H1 (cell line): ENCODE results near the gene UBTD2. TPM values are rescaled to one million over a fixed set of nuclear protein-coding genes. Genes with fewer than 3 reads are reported as not detected.

Experiments used
- CTCF ChIA-PET: fragments of 300-600 bp; sonication (Branson Sonifier 250); formaldehyde crosslinking; loops from one replicate; lab custom pipeline; 2021; ENCODE audit not compliant: partially characterized antibody; lab: Charles Lee
- POLR2A ChIA-PET: fragments of 300-600 bp; sonication (Branson Sonifier 250); formaldehyde crosslinking; loops from one replicate; lab custom pipeline; 2021; ENCODE audit warnings: inconsistent platforms; ENCODE audit not compliant: partially characterized antibody; lab: Charles Lee
- DNase-seq, 2 experiments: peaks; one replicate each; pipeline versions ENCODE4 v3.0.0 to v3.0.0-alpha.2; 2010 to 2022; ENCODE audit warnings: low spot score in 2 of 2, low read depth in 1 of 2, mixed read lengths in 1 of 2
- FAIRE-seq: peaks from 2 replicates; lab custom pipeline; 2011; peaks lifted over from hg19 to GRCh38; lab: Jason Lieb, UNC
- H2AFZ ChIP-seq: 2 replicates; pipeline ENCODE4 v1.8.1; 2012; ENCODE audit warnings: low read length, inconsistent platforms
- H2AK5ac ChIP-seq: 2 replicates; pipeline ENCODE4 v1.6.1; 2013; ENCODE audit warnings: low read depth, low read length
- H2BK120ac ChIP-seq: replicated peaks from 2 replicates; pipeline ENCODE3; 2013; ENCODE audit warnings: low read depth, low read length, inconsistent platforms
- H2BK12ac ChIP-seq: 2 replicates; pipeline ENCODE4 v1.6.1; 2013; ENCODE audit warnings: low read depth, low read length
- H2BK15ac ChIP-seq: 2 replicates; pipeline ENCODE4 v1.6.1; 2013; ENCODE audit warnings: low read length
- H2BK20ac ChIP-seq: 2 replicates; pipeline ENCODE4 v1.6.1; 2013; ENCODE audit warnings: low read length
- H2BK5ac ChIP-seq: 2 replicates; pipeline ENCODE4 v1.6.1; 2013; ENCODE audit warnings: low read depth, low read length
- H3K14ac ChIP-seq: 2 replicates; pipeline ENCODE4 v1.6.1; 2013; ENCODE audit warnings: inconsistent platforms; ENCODE audit not compliant: insufficient read length
- H3K18ac ChIP-seq: 2 replicates; pipeline ENCODE4 v1.6.1; 2013; ENCODE audit warnings: low read length; ENCODE audit errors: extremely low read depth
- H3K23ac ChIP-seq: 2 replicates; pipeline ENCODE4 v1.6.1; 2013; ENCODE audit warnings: inconsistent platforms; ENCODE audit not compliant: insufficient read length
- H3K23me2 ChIP-seq: 2 replicates; pipeline ENCODE4 v1.6.1; 2013; ENCODE audit warnings: low read depth, low read length
- H3K27ac ChIP-seq: 2 replicates; pipeline ENCODE4 v1.6.1; 2011; ENCODE audit warnings: low read depth, low read length, inconsistent platforms
- H3K27me3 ChIP-seq, 4 experiments: replicated peaks in 1 of 4; 1 replicate in 1 of 4; 2 replicates in 3 of 4; pipeline versions ENCODE4 v1.6.1 to v1.8.1; 2011 to 2013; ENCODE audit warnings: low read length in 3 of 4, mild to moderate bottlenecking in 3 of 4, inconsistent platforms in 2 of 4, mixed read lengths in 2 of 4, moderate library complexity in 1 of 4; ENCODE audit not compliant: control insufficient read depth in 3 of 4, insufficient read depth in 3 of 4; ENCODE audit errors: extremely low read depth in 1 of 4
- H3K36me3 ChIP-seq, 4 experiments: 2 replicates each; pipeline versions ENCODE4 v1.6.1 to v1.8.1; 2011 to 2013; ENCODE audit warnings: mild to moderate bottlenecking in 4 of 4, low read length in 3 of 4, moderate library complexity in 2 of 4, control low read depth in 1 of 4, inconsistent platforms in 1 of 4; ENCODE audit not compliant: insufficient read depth in 4 of 4, control insufficient read depth in 2 of 4
- H3K4ac ChIP-seq: replicated peaks from 2 replicates; pipeline ENCODE3; 2013; ENCODE audit warnings: low read length, low read depth, mixed read lengths, inconsistent platforms; ENCODE audit not compliant: insufficient read length
- H3K4me1 ChIP-seq, 4 experiments: replicated peaks in 1 of 4; 1 replicate in 1 of 4; 2 replicates in 3 of 4; pipeline versions ENCODE4 v1.6.1 to v1.8.1; 2011 to 2013; ENCODE audit warnings: low read length in 3 of 4, inconsistent platforms in 2 of 4, mixed read lengths in 1 of 4; ENCODE audit not compliant: insufficient read depth in 4 of 4, control insufficient read depth in 3 of 4
- H3K4me2 ChIP-seq, 2 experiments: 2 replicates each; pipeline versions ENCODE4 v1.6.1 to v1.8.1; 2011 to 2013; ENCODE audit warnings: low read depth in 2 of 2, low read length in 2 of 2, control low read depth in 1 of 2, inconsistent platforms in 1 of 2, mild to moderate bottlenecking in 1 of 2; ENCODE audit not compliant: insufficient read depth in 1 of 2
- H3K4me3 ChIP-seq, 4 experiments: fragments of 200-600, 300-600 bp in 1 of 4; sonication (generic), shearing (Covaris generic), sonication (Bioruptor Twin) in 1 of 4; 2 replicates each; pipeline versions ENCODE4 v1.5.1 to v1.8.1; 2011 to 2016; ENCODE audit warnings: low read length in 4 of 4, low read depth in 3 of 4, control low read depth in 2 of 4, inconsistent platforms in 2 of 4, mild to moderate bottlenecking in 2 of 4, mixed read lengths in 1 of 4, moderate library complexity in 1 of 4; ENCODE audit not compliant: insufficient read depth in 2 of 4; ENCODE audit errors: extremely low read depth in 1 of 4
- H3K56ac ChIP-seq: replicated peaks from 2 replicates; pipeline ENCODE3; 2013; ENCODE audit warnings: low read depth, mild to moderate bottlenecking, mixed read lengths, low read length, inconsistent platforms; ENCODE audit not compliant: insufficient read length
- H3K79me1 ChIP-seq: 2 replicates; pipeline ENCODE4 v1.6.1; 2013; ENCODE audit warnings: low read depth, low read length, control low read depth
- H3K79me2 ChIP-seq, 2 experiments: 2 replicates each; pipeline versions ENCODE4 v1.6.1 to v1.8.1; 2012 to 2013; ENCODE audit warnings: low read length in 2 of 2, mild to moderate bottlenecking in 2 of 2, inconsistent platforms in 1 of 2; ENCODE audit not compliant: insufficient read depth in 2 of 2, control insufficient read depth in 1 of 2
- H3K9ac ChIP-seq, 4 experiments: replicated peaks in 1 of 4; 1 replicate in 1 of 4; 2 replicates in 3 of 4; pipeline versions ENCODE4 v1.6.1 to v1.8.1; 2011 to 2013; ENCODE audit warnings: low read depth in 3 of 4, low read length in 3 of 4, control low read depth in 2 of 4, mild to moderate bottlenecking in 2 of 4, moderate library complexity in 2 of 4, inconsistent platforms in 1 of 4; ENCODE audit errors: extremely low read depth in 1 of 4
- H3K9me3 ChIP-seq, 2 experiments: 2 replicates each; pipeline versions ENCODE4 v1.6.1 to v1.8.1; 2012 to 2013; ENCODE audit warnings: mild to moderate bottlenecking in 2 of 2, moderate library complexity in 2 of 2, control low read depth in 1 of 2, inconsistent platforms in 1 of 2, low read depth in 1 of 2, low read length in 1 of 2, mixed read lengths in 1 of 2; ENCODE audit not compliant: insufficient read depth in 2 of 2
- H4K20me1 ChIP-seq, 2 experiments: replicated peaks in 1 of 2; 2 replicates each; pipeline versions ENCODE3 to v1.8.1; 2011 to 2013; ENCODE audit warnings: inconsistent platforms in 2 of 2, low read length in 2 of 2, mild to moderate bottlenecking in 1 of 2; ENCODE audit not compliant: insufficient read depth in 2 of 2, control insufficient read depth in 1 of 2
- H4K5ac ChIP-seq: 2 replicates; pipeline ENCODE4 v1.6.1; 2013; ENCODE audit warnings: low read length, low read depth, mixed read lengths, inconsistent platforms; ENCODE audit not compliant: insufficient read length
- H4K8ac ChIP-seq: 2 replicates; pipeline ENCODE4 v1.8.0; 2013; ENCODE audit warnings: mild to moderate bottlenecking, moderate library complexity, low read length, inconsistent platforms; ENCODE audit not compliant: insufficient read depth; ENCODE audit errors: extremely low read depth
- H4K91ac ChIP-seq: replicated peaks from 2 replicates; pipeline ENCODE3; 2013; ENCODE audit warnings: low read length, mixed read lengths, inconsistent platforms; ENCODE audit not compliant: insufficient read length
- ASH2L ChIP-seq: fragments of 200-600, 300-600 bp; sonication (generic); IDR thresholded peaks from one replicate; pipeline ENCODE4 v1.7.1; 2017; ENCODE audit warnings: low read length
- CBX5 ChIP-seq: fragments of 300-800, 300-1000 bp; sonication (generic); IDR thresholded peaks from 2 replicates; pipeline ENCODE4 v1.7.1; 2016; ENCODE audit warnings: antibody characterized with exemption, low read length, low read depth
- GTF2F1 ChIP-seq: IDR thresholded peaks from 2 replicates; pipeline ENCODE4 v1.6.1; 2012; ENCODE audit warnings: low read depth, low read length, improper control_type of control experiment, borderline replicate concordance
- JUND ChIP-seq: IDR thresholded peaks from 2 replicates; pipeline ENCODE4 v1.6.1; 2011; ENCODE audit warnings: mild to moderate bottlenecking, improper control_type of control experiment, low read length
- KDM4A ChIP-seq: IDR thresholded peaks from one replicate; pipeline ENCODE4 v1.7.1; 2012; ENCODE audit warnings: low read depth, mild to moderate bottlenecking, moderate library complexity, low read length, inconsistent platforms; ENCODE audit not compliant: severe bottlenecking
- RBBP5 ChIP-seq: IDR thresholded peaks from 2 replicates; pipeline ENCODE4 v1.7.1; 2012; ENCODE audit warnings: low read depth, mild to moderate bottlenecking, inconsistent platforms, low read length, moderate library complexity, borderline replicate concordance
- SIN3A ChIP-seq, 2 experiments: IDR thresholded peaks in 1 of 2; conservative IDR thresholded peaks in 1 of 2; 2 replicates each; pipeline ENCODE4 v1.6.1; 2011 to 2012; ENCODE audit warnings: low read length in 2 of 2, improper control_type of control experiment in 1 of 2, low read depth in 1 of 2, mild to moderate bottlenecking in 1 of 2
- SIRT6 ChIP-seq: IDR thresholded peaks from one replicate; pipeline ENCODE4 v1.7.1; 2012; ENCODE audit warnings: low read length, inconsistent platforms
- TEAD4 ChIP-seq: IDR thresholded peaks from 2 replicates; pipeline ENCODE4 v1.6.1; 2012; ENCODE audit warnings: low read depth, low read length, inconsistent platforms, mixed read lengths
- WGBS, 2 experiments: shearing (Covaris generic) in 1 of 2; methylation state at CpG; one replicate each; pipeline versions ENCODE4 v1.1.6 to v1.1.7; 2013 to 2015; ENCODE audit warnings: low lambda C conversion rate in 2 of 2, mixed read lengths in 2 of 2, inconsistent platforms in 1 of 2, low coverage in 1 of 2, missing lambda C conversion rate in 1 of 2; ENCODE audit not compliant: insufficient replicate concordance in 2 of 2, insufficient coverage in 1 of 2, insufficient read length in 1 of 2; ENCODE audit errors: extremely low coverage in 1 of 2, missing lambda C conversion rate in 1 of 2; 5-methylcytosine and 5-hydroxymethylcytosine counted together
- polyA plus RNA-seq, 7 experiments: library from polyadenylated mRNA; depleted of rRNA in 3 of 7; stranded (reverse) in 5 of 7; unstranded in 2 of 7; fragments of >200 nt in 5 of 7; fragments of 200-250 nt in 2 of 7; gene quantifications; 1 replicate in 5 of 7; 2 replicates in 1 of 7; 4 replicates in 1 of 7; pipeline versions ENCODE4 v1.2.1 to v1.2.3, GENCODE V29; 2011 to 2013; ENCODE audit warnings: missing spikeins in 2 of 7, mixed read lengths in 2 of 7
- total RNA-seq: library from RNA; stranded (reverse); fragmentation: NEBNext Ultra II Directional; extraction: Animal tissue kit (Norgen Biotek cat#: 25700); gene quantifications from 2 replicates; pipeline ENCODE4 v1.2.1, GENCODE V29; 2021

UBTD2 gene
- total and polyA plus RNA-seq, 2 of the 8 experiments (the other 6 are each of a cell fraction or from before 2014, with no cell fraction given) = 14.5 to 39.2 TPM

DNA sequence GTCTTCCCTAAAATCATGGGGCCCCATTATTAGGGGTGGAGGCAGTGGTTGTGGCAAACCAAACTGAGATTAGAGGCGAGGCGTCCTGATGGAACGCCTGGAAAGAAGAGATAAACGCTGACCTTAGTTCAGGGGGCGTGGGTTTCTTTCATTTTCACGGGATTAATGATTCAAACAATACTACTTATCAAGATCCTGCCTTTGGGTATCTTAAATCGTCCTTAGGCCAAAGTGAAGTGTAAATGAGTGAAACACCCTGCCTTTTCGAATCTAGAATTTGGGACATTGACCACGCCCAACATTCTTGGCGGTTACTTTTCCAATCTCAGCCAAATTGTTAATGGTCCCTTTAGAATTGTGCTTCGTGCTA lies 1.0 kb upstream of the UBTD2 start:
- H3K4me3 ChIP-seq = peak overlapping the region; percentile 72 to 90 (median 84)
- no peak for DNase-seq
- TF ChIP-seq RBBP5 (peak; percentile 35; the same call in 1 of the 2 replicates), SIRT6 (no peak), CBX5 (no peak), GTF2F1 (no peak), ASH2L (peak; percentile 46), KDM4A (peak; percentile 22), TEAD4 (0 out of 2 replicates have a peak, but pooled peaks have one; percentile 11), SIN3A (conservative IDR thresholded peaks at IDR 0.05 in 1 of 2, IDR thresholded peaks at IDR 0.05 in 1 of 2; ENCODE audit: low read depth in 1 of 2, low read length in 2 of 2) (0 out of 4 replicates have a peak, but pooled peaks of 1 of the 2 experiments have one; percentile 32), JUND (no peak)
- no peaks in the 10 kb centered on the region for H3K9me3 ChIP-seq
- H4K20me1 ChIP-seq = peaks cover 2 to 8% of the 10 kb centered on the region in 2 experiments
- no peaks in the 10 kb centered on the region for H3K23me2 ChIP-seq
- no peak overlapping the region for H2BK20ac ChIP-seq
- H3K79me2 ChIP-seq = peaks cover 18 to 35% of the 10 kb centered on the region in 2 experiments
- no peak overlapping the region for H3K14ac ChIP-seq
- peak overlapping the region; percentile 1; the same call in 1 of the 2 replicates for H3K18ac ChIP-seq
- H2AK5ac ChIP-seq = no peak overlapping the region
- FAIRE-seq = no peak
- peaks cover 0 to 7% (median 0%) of the 10 kb centered on the region in 4 experiments; a peak in 3 of 7 replicates for H3K4me1 ChIP-seq
- peak overlapping the region in 3 of 4 experiments; percentile 52 to 74 (median 66); a peak in 5 of 7 replicates for H3K9ac ChIP-seq
- peak overlapping the region; percentile 96; the same call in 1 of the 2 replicates for H2AFZ ChIP-seq
- peak overlapping the region; percentile 98 for H4K8ac ChIP-seq
- H3K56ac ChIP-seq = peak overlapping the region; percentile 63
- H2BK120ac ChIP-seq = no peak overlapping the region
- H3K79me1 ChIP-seq = 0 out of 2 replicates have a peak, but pooled peaks cover 2% of the 10 kb centered on the region
- no peak overlapping the region for H3K23ac ChIP-seq
- no peak overlapping the region for H2BK15ac ChIP-seq
- no peaks in the 10 kb centered on the region for H3K36me3 ChIP-seq
- CTCF ChIA-PET = interaction anchor here (0.8 to 2.0 kb wide), 2 partner anchors 9 to 98 kb away, joined by 3 to 7 read pairs; no protein-coding TSS in a partner anchor
- H3K4me2 ChIP-seq = peak overlapping the region; percentile 59 to 87
- 0 out of 2 replicates have a peak overlapping the region, but pooled peaks have one; percentile 23 for H2BK12ac ChIP-seq
- no peak overlapping the region for H3K4ac ChIP-seq
- 8% methylated on average over 11 of the region's 11 CpGs; no CpG with 5 or more reads in 1 of the 2 experiments for WGBS, 2 experiments
- H3K27ac ChIP-seq = peak overlapping the region; percentile 75; the same call in 1 of the 2 replicates
- H2BK5ac ChIP-seq = peak overlapping the region; percentile 90; the same call in 1 of the 2 replicates
- H4K91ac ChIP-seq = peak overlapping the region; percentile 49
- POLR2A ChIA-PET = interaction anchor here (1.9 kb wide), 1 partner anchor 110 kb away, joined by 4 read pairs; no protein-coding TSS in a partner anchor
- no peaks in the 10 kb centered on the region for H3K27me3 ChIP-seq
- H4K5ac ChIP-seq = peak overlapping the region; percentile 65
